A549 (cell line): ENCODE data around the gene MRRF.

Experiments
- BHLHE40 ChIP-seq: IDR thresholded peaks from 2 replicates; pipeline ENCODE4 v1.6.1; 2012; ENCODE audit warnings: low read depth, low read length, inconsistent platforms
- CBX2 ChIP-seq: fragments of 200-600 bp; sonication (generic); IDR thresholded peaks from 2 replicates; pipeline ENCODE4 v1.6.1; 2016; ENCODE audit warnings: low read depth, mild to moderate bottlenecking, borderline replicate concordance
- CBX8 ChIP-seq: fragments of 200-600 bp; sonication (generic); IDR thresholded peaks from 2 replicates; pipeline ENCODE4 v1.6.1; 2016
- CTCF ChIP-seq: fragments of >200 bp; sonication (Bioruptor Twin); formaldehyde crosslinking; IDR thresholded peaks from 3 replicates; pipeline ENCODE4 v1.5.1; 2016
- EP300 ChIP-seq, 2 experiments: fragments of >200 bp; sonication (Bioruptor Twin); formaldehyde crosslinking; IDR thresholded peaks; 2 replicates in 1 of 2; 3 replicates in 1 of 2; pipeline ENCODE4 v1.6.1; 2016 to 2017
- ESRRA ChIP-seq: fragments of 150-350 bp; IDR thresholded peaks from 2 replicates; pipeline ENCODE4 v1.6.1; 2014; ENCODE audit warnings: mild to moderate bottlenecking, low read length, borderline replicate concordance
- GATA3 ChIP-seq: IDR thresholded peaks from 2 replicates; pipeline ENCODE4 v1.6.1; 2012; ENCODE audit warnings: borderline replicate concordance
- JUN ChIP-seq, 2 experiments: fragments of >200 bp; sonication (Bioruptor Twin); formaldehyde crosslinking; IDR thresholded peaks; 2 replicates in 1 of 2; 3 replicates in 1 of 2; pipeline ENCODE4 v1.6.1; 2016 to 2017
- KDM1A ChIP-seq: fragments of 200-600 bp; sonication (generic); IDR thresholded peaks from 2 replicates; pipeline ENCODE4 v1.6.1; 2016; ENCODE audit warnings: low read depth, mild to moderate bottlenecking
- MAFK ChIP-seq: fragments of 450-650 bp; IDR thresholded peaks from 2 replicates; pipeline ENCODE4 v1.6.1; 2014; ENCODE audit not compliant: partially characterized antibody
- POLR2A ChIP-seq: IDR thresholded peaks from 2 replicates; pipeline ENCODE4 v1.6.1; 2012; ENCODE audit warnings: mild to moderate bottlenecking, low read length
- RAD21 ChIP-seq, 2 experiments: fragments of >200 bp in 1 of 2; sonication (Bioruptor Twin) in 1 of 2; formaldehyde crosslinking in 1 of 2; IDR thresholded peaks in 1 of 2; conservative IDR thresholded peaks in 1 of 2; 2 replicates in 1 of 2; 3 replicates in 1 of 2; pipeline ENCODE4 v1.6.1; 2012 to 2018; ENCODE audit warnings: inconsistent platforms in 1 of 2
- RFX5 ChIP-seq: fragments of 450-650 bp; IDR thresholded peaks from 2 replicates; pipeline ENCODE4 v1.7.1; 2014; ENCODE audit warnings: antibody characterized with exemption, mild to moderate bottlenecking, moderate library complexity
- USF2 ChIP-seq: fragments of 450-650 bp; IDR thresholded peaks from 2 replicates; pipeline ENCODE4 v1.6.1; 2014; ENCODE audit warnings: antibody characterized with exemption

- TF ChIP-seq ESRRA (no peak), JUN (IDR thresholded peaks at IDR 0.05) (no peak), POLR2A (no peak), BHLHE40 (no peak), EP300 (IDR thresholded peaks at IDR 0.05) (no peak), RAD21 (conservative IDR thresholded peaks at IDR 0.05 in 1 of 2, IDR thresholded peaks at IDR 0.05 in 1 of 2) (no peak), RFX5 (no peak), KDM1A (no peak), USF2 (no peak), GATA3 (no peak), CTCF (no peak), CBX8 (no peak), MAFK (no peak), CBX2 (no peak)
These were observed 67.4 kb downstream of the MRRF start for GRCh38 chr9:122332083-122332482.
